HG03432 (cell line): ENCODE measurements around the gene ACTR2.
A peak's percentile ranks its signal among the peaks of the same experiment; 100 is the strongest.
"Not testable (repeated sequence)": the region's sequence is repeated elsewhere in the genome, so short reads cannot be mapped to it uniquely, and the experiment has no call there.

Source experiments
- ATAC-seq: cut with Tn5 transposase; IDR thresholded peaks from one replicate; pipeline ENCODE4 v1.9.1; 2021; ENCODE audit warnings: mild to moderate bottlenecking, moderate library complexity; ENCODE audit not compliant: unreplicated experiment

Gene ACTR2

GRCh38 chr2:65227456-65228262, at the start of gene ACTR2:
Gene ACTR2 (plus strand): TSS chr2:65227831. CDS start chr2:65227910, 79 bp downstream.
- ATAC-seq = peak; percentile 91

- no peak for ATAC-seq
Observed at GRCh38 chr2:65182570-65182969, 45.1 kb upstream of the ACTR2 start.

- not testable (repeated sequence) for ATAC-seq
Observed at GRCh38 chr2:65183406-65183805, 44.2 kb upstream of the ACTR2 start.

GRCh38 chr2:65185012-65185411, 42.6 kb upstream of the ACTR2 start:
- no peak for ATAC-seq

GRCh38 chr2:65186093-65186868, 41.4 kb upstream of the ACTR2 start:
- no peak for ATAC-seq

- peak; percentile 78 for ATAC-seq
Observed at GRCh38 chr2:65186872-65187851, 40.5 kb upstream of the ACTR2 start.

GRCh38 chr2:65193446-65193845, 34.2 kb upstream of the ACTR2 start:
- no peak for ATAC-seq

- ATAC-seq = no peak
Observed at GRCh38 chr2:65198737-65199136, 28.9 kb upstream of the ACTR2 start.

GRCh38 chr2:65199166-65199565, 28.5 kb upstream of the ACTR2 start:
- ATAC-seq = no peak

- ATAC-seq = no peak
Observed at GRCh38 chr2:65199891-65200290, 27.7 kb upstream of the ACTR2 start.

- ATAC-seq = no peak
Observed at GRCh38 chr2:65204461-65205210, 23.0 kb upstream of the ACTR2 start.

- no peak for ATAC-seq
Observed at GRCh38 chr2:65212115-65212514, 15.5 kb upstream of the ACTR2 start.

GRCh38 chr2:65212619-65213018, 15.0 kb upstream of the ACTR2 start:
- ATAC-seq = no peak

GRCh38 chr2:65213035-65213434, 14.6 kb upstream of the ACTR2 start:
- ATAC-seq = no peak

GRCh38 chr2:65214361-65214760, 13.3 kb upstream of the ACTR2 start:
- ATAC-seq = no peak

- no peak for ATAC-seq
Observed at GRCh38 chr2:65214843-65215242, 12.8 kb upstream of the ACTR2 start.

- ATAC-seq = no peak
Observed at GRCh38 chr2:65215946-65216345, 11.7 kb upstream of the ACTR2 start.

- ATAC-seq = no peak
Observed at GRCh38 chr2:65220432-65221131, 7.0 kb upstream of the ACTR2 start.

GRCh38 chr2:65221275-65221674, 6.4 kb upstream of the ACTR2 start:
- ATAC-seq = not testable (repeated sequence)
